Measurements from ENCODE around the gene PPIG.
"Not testable (repeated sequence)": the region's sequence is repeated elsewhere in the genome, so short reads cannot be mapped to it uniquely, and the experiment has no call there.

The PPIG gene

DNA sequence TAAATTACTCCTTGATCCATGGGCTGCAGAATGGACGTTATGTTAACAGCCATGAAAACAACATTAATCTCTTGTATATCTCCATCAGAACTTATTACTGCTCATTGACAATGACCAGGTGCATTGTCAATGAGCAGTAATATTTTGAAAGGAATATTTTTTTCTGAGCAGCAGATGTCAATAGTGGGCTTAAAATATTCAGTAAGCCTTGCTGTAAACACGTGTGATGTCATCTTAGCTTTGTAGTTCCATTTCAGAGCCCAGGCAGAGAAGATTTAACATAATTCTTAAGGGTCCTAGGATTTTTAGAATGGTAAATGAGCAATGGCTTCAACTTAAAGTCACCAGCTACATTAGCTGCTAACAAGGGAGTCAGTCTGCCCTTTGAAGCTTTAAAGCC, 83.4 kb downstream of the PPIG start:
- DNase-seq = no peak

DNA sequence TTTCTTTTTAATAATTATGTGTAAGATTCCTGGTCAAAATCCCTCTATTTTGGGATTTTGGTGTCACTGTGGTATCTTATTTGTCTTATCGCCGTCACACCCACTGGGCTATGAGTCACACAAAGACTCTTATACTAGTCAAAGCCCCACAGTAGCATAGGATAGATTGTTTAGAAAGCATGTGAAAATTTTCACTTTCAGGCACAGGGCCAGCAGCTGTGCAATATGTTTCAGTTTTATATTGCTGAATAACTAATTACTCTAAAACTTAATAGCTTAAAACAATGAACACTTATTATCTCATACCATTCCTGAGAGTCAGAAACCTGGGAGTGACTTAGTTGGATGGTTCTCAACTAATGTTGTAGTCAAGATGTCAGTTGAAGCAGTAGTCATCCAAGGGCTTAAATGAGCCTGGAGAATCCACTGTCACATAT, 86.1 kb downstream of the PPIG start:
- DNase-seq = no peak

DNA sequence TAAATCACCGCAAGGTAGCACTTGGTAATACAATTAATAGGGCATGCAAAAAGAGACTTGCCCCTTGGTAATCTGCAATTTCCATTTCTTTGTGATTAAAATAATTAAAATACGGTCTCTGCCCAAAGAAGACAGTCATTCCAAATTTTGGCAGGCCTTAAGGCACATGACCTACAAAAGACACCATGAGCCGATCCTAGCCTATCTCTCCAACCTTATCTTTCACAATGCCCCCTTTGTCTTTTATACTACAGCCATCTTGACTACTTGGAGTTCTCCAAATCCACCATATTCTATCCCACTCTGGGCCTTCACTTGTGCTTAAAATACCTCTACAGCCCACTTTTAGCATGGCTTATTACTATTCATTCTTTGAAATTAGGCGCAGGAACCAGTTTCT, 86.8 kb downstream of the PPIG start:
- no peak for DNase-seq

DNA sequence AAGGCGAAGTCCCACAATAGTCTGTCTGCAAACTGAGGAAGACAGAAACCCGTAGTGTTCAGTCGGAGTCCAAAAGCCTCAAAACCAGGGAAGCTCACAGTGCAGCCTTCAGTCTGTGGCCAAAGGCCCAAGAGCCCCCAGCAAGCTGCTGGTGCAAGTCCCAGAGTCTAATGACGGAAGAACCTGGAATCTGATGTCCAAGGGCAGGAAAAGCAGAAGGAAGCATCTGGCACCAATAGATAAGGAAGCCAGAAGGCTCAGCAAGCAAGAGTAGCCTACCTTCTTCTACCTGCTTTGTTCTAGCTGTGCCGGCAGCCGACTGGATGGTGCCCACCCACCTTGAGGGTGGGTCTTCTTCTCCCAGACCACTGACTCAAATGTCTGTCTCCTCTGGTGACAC, 88.3 kb downstream of the PPIG start:
- DNase-seq = no peak

DNA sequence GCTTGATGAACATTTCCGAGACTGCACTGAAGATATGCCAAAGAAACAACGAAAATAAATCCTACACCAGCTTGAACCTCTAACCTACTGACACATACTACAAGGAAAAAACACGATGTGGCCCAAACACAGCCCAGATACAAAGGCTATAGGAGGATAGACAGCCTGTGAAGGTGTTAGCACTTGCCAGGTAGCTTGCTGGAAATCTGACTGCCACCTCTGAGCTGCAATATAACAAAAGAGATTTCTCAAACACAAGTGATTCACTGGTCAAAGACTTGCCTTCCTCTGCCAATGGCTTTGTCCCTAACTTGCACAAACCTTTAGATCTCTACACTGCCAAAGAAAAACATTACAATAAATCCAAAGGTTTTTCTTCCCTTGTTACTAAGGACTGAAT, 89.0 kb downstream of the PPIG start:
- DNase-seq = no peak

DNA sequence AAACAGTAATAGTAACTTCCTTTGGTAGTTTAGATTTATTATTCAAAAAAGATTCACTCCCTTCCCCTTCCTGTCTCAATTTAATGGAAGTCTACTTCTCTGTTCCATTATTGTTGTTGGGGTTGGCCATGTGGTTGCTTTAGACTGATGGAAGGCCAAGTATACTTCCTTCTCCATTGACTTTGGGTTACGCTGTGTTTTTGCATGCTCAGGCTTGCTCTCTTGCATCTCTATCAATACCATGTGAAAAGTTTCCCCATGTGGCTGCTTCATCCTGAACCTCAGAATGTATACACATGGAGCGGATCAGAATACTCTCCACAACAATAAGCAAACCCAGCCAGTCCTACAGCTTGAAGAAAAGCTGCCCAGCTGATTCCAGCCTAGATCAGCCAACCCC, 89.8 kb downstream of the PPIG start:
- no peak for DNase-seq

DNA sequence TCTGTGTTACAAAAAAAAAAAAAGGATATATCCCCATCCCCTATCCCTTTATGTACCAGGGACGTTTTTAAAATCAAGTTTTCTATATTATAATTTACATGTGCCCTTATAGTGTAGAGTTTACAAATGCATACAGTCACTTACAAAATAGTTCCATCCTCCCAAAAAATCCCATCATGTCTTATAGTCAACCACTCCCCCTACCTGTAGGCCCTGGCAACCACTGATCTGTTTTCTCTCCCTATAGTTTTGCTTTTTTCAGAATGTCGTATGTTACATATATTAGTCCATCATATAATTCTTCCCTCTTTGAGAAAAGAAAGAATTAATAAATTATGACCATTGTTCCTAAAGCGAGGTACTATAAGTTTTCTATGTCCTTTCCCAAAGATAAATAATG, 92.2 kb downstream of the PPIG start:
- peak; percentile 0 for DNase-seq

DNA sequence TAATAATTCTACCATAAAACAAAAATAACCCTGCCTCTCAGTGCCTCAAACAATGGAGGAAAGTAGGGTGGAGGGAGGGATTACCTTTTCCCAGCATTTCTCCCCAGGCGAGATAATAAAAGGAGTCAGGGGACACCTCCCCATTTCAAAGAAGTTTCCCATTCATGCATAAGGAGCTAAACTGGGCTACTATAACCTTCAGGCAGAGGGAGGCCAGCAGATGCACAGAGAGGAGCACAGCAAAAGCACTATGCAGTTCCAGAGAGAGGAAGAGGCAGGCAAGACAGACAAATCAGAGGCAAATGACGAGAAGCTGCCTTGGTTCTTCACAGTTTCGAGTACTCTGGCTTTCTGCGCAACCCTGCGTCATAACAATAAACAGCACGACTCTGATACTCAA, 92.7 kb downstream of the PPIG start:
- DNase-seq = no peak

DNA sequence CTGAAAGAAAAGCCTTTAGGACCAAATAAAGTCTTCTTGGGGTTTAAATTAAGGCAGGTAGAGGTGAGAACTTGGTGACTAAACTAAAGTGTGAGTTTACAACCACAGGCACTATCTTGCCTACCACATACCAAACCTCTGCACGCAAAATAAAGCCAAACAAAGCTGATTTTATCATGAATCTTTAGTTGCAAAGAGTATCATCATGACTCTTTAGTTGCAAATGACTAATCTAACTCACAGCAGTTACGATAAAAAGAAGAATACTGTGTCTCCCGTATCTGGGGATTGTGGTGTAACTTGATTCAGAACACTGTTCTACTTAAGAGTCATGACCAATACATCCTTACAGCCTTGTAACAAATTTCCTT, 98.9 kb downstream of the PPIG start:
- DNase-seq = no peak

DNA sequence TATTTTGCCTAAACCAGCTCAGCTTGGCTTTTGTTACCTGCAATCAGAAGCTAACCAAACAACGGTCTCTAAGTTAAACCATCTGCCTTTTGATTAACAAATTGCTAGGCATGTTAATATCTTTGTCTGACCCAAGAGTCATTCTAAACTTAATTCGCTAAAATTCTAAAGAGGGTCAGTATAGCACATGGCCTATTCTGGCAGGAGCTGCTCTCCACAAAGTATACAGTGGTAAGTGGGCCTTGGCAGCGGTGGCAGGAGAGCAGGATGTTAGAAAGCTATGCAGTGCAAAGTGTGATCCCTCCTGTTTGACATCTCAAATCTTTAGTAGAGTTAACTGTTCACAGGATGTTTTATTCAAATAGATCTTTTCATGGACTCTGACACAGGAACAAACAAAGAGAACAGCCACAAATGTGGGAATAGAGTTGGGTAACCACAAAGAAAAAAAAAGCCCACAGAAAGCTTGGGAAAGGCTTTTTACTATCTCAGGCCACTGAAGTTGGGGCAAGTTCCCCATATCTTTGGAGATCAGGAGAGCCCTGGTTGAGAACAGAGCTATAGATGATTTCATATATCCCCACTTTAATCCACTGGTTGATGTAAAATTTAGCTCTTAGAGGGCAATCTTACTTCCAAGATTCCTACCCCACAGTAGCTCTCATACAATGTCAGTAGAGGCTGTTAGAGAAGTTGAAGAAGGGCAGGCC, 99.4 kb downstream of the PPIG start:
- no peak for DNase-seq

DNA sequence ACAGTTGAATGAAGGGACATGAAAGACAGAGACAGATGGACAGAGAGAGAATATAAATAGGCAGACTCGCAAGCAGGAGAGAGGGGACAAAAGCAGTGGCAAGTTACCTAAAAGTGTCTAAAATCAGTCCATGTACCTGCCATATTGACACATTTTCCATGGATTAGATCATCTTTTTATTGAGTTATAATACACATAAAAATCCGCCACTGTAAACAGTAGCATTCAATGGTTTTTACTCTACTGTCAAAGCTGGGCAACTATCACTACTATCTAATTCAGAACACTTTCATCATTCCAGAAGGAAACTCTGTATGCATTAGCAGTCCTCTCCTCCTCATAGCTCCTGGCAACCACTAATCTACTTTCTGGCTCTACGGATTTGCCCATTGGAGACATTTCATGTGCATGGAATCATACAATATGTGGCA, 100.0 kb downstream of the PPIG start:
- no peak for DNase-seq

DNA sequence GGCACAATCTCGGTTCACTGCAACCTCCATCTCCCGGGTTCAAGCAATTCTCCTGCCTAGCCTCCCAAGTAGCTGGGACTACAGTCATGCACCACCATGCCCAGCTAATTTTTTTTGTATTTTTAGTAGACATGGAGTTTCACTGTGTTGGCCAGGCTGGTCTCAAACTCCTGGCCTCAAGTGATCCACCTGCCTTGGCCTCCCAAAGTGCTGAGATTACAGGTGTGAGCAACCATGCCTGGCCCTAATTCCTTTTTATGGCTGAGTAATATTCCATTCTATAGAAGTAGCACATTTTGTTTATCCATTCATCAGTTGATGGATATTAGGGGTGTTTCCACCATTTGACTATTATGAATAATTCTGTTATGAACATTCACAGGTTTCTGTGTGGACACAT, 100.6 kb downstream of the PPIG start:
- not testable (repeated sequence) for DNase-seq

DNA sequence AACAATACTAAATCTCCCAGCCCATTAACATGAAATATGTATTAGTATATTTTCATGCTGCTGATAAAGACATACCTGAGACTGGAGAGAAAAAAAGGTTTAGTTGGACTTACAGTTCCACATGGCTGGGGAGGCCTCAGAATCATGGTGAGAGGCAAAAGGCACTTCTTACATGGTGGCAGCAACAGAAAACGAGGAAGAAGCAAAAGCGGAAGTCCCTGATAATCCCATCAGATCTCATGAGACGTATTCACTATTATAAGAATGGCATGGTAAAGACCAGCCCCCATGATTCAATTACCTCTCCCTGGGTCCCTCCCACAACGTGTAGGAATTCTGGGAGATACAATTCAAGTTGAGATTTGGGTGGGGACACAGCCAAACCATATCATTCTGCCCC, 102.7 kb downstream of the PPIG start:
- not testable (repeated sequence) for DNase-seq

DNA sequence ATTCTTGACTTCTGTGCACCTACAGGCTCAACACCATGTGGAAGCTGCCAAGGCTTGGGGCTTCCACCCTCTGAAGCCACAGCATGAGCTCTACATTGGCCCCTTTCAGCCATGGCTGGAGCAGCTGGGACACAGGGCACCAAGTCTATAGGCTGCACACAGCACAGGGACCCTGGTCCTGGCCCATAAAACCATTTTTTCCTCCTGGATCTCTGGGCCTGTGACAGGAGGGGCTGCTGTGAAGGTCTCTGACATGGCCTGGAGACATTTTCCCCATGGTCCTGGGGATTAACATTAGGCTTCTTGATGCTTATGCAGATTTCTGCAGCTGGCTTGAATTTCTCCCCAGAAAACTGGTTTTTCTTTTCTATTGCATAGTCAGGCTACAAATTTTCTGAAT, 103.8 kb downstream of the PPIG start:
- not testable (repeated sequence) for DNase-seq

DNA sequence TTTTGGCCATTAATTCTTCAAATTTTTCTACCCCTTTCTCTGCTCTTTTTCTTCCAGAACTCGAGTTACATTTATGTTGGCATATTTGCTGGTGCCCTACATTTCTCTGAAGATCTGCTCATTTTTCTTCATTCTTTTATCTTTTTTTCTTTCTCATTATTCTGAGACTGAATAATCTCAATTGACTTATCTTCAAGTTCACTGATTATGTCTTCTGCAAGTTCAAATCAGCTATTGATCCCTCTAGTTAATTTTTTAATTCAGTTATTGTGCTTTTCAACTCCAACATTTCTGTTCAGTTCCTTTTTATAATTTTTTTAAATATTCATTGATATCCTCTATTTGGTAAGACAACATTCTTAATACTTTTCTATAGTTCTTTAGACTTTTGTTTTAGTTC, 106.8 kb downstream of the PPIG start:
- DNase-seq = no peak
